Measurements from ENCODE around the gene TWF2.

- TF ChIP-seq, protein P1, sequence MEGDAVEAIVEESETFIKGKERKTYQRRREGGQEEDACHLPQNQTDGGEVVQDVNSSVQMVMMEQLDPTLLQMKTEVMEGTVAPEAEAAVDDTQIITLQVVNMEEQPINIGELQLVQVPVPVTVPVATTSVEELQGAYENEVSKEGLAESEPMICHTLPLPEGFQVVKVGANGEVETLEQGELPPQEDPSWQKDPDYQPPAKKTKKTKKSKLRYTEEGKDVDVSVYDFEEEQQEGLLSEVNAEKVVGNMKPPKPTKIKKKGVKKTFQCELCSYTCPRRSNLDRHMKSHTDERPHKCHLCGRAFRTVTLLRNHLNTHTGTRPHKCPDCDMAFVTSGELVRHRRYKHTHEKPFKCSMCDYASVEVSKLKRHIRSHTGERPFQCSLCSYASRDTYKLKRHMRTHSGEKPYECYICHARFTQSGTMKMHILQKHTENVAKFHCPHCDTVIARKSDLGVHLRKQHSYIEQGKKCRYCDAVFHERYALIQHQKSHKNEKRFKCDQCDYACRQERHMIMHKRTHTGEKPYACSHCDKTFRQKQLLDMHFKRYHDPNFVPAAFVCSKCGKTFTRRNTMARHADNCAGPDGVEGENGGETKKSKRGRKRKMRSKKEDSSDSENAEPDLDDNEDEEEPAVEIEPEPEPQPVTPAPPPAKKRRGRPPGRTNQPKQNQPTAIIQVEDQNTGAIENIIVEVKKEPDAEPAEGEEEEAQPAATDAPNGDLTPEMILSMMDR (IDR thresholded peaks at IDR 0.05 in 2 of 3, conservative IDR thresholded peaks at IDR 0.05 in 1 of 3; ENCODE audit: control insufficient read depth in 2 of 3, extremely low read depth in 1 of 3, insufficient read depth in 1 of 3, low read depth in 3 of 3, low read length in 3 of 3), result peak in 2 of 3 experiments; percentile 17 to 43; a peak in 3 of 6 replicates
- TF ChIP-seq FOXK2 (IDR thresholded peaks at IDR 0.05) (no peak), POLR2A (IDR thresholded peaks at IDR 0.05; ENCODE audit: low read depth, low read length) (peak; percentile 82), RBBP5 (conservative IDR thresholded peaks at IDR 0.05) (no peak)
- TF ChIP-seq, protein P2, sequence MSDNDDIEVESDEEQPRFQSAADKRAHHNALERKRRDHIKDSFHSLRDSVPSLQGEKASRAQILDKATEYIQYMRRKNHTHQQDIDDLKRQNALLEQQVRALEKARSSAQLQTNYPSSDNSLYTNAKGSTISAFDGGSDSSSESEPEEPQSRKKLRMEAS (IDR thresholded peaks at IDR 0.05; ENCODE audit: low read depth, low read length), result no peak
These were observed 1.3 kb upstream of the TWF2 start for GRCh38 chr3:52240059-52240885.

Data from GM12878 (cell line).